ENCODE results near the gene SSH3.
A peak's percentile ranks its signal among the peaks of the same experiment; 100 is the strongest.

The SSH3 gene

GRCh38 chr11:67303132-67303834, at the start of gene SSH3:
TSS of gene SSH3 (plus strand) at chr11:67303530. CDS start at chr11:67303626, 96 bp downstream.
- DNase-seq: peak; percentile 42

- DNase-seq: no peak
Observed at GRCh38 chr11:67253872-67254624, 49.3 kb upstream of the SSH3 start.

DNA sequence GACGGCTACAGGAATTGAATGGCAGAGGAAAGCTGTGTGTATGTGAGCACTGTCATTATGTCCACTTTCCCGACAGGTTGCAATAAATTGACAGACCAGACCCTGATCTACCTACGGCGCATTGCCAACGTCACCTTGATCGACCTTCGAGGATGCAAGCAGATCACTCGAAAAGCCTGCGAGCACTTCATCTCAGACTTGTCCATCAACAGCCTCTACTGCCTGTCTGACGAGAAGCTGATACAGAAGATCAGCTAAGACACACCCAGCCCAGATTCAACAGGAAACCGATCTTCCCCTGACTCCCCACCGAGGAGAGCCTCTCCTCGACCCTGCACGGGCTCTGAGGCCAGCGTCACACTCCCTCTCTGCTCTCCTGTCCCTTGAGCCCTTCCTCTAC, 48.5 kb upstream of the SSH3 start:
- DNase-seq: no peak

DNA sequence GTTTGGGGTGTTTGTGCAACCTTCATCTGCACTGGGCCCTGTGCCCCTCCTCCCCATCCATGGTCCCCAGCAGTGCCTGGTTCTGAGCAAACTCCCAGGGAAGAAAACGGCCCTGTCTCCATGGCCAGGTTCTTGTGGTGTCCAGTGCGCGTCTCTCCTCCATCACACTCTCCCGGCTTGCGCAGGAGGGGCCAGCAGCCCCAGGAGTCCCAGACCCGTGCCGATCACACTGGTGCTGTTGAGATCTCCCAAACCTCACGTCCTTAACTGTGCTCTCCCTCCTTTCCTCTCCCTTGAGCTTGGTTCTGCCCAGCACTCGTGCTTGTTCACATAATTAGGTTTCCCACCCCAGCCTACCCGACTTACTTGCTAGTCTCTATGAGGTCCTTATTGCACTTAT, 48.0 kb upstream of the SSH3 start:
- DNase-seq: no peak

DNA sequence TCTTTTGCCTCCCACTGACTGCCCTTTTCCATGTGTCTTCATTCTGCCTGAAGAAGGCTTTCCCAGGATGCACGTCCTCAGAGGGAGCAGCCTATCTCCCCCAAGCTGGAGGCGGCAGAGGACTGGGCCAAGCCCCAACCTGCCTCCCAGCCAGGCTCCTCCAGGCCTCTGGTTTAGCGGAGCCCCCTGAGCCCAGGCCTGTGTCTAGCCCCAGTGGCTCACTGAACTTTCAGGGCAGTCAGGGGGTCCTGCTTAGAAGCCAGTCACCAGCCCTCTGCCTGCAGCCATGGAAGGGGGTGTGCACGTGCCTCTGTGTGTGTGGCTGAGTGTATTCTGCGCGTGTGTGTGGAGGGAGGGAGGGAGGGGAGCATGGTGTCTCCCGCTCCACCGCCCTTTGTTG, 47.5 kb upstream of the SSH3 start:
- DNase-seq: no peak

DNA sequence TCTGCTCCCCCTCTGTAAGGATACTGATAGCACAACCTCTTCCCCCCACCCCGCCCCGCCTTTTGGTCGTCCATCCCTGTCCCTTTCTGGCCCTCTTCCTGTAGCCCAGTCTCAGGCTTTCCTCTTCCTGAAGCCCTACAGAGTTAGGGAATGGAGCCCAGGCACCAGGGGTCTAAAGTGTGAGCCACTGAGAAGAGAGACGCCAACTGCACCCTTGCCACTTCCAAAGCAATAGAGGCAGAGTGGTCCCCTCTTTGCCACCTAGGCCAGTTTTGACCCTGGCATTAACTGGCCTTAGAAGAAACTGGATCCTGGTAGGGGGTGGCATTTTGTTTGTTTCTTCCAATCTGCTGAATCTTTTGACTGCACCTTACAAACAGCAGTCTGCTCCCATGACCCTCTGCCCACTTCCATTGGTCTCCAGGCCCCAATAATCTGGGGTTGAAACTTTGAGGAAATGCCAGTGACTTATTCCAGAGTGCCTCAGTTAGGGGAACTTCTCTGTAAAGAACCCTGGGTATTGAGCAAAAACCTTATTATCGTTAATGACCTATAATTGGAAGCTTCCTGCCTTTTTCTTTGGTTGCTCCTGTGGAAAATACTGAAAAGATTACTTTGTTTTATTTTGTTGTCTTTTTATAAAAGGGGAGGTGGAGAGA, 46.7 kb upstream of the SSH3 start:
- DNase-seq: no peak

DNA sequence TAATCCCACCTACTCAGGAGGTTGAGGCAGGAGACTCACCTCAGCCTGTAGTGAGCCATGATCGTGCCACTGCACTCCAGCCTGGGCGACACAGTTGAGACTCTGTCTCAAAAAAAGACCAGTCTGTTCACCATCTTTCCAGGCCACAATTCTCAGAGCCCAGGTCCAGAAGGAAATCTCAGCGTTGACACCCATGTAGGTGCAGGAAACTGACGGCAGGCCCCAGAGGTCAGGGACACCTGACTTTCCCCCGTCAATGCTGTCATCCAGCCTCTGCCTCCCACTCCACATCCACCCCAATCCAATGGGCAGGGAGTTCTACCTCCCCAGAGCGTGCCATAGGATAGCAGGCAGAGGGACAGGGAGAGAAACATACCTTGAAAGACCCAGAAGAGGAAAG, 42.9 kb upstream of the SSH3 start:
- DNase-seq: no peak

DNA sequence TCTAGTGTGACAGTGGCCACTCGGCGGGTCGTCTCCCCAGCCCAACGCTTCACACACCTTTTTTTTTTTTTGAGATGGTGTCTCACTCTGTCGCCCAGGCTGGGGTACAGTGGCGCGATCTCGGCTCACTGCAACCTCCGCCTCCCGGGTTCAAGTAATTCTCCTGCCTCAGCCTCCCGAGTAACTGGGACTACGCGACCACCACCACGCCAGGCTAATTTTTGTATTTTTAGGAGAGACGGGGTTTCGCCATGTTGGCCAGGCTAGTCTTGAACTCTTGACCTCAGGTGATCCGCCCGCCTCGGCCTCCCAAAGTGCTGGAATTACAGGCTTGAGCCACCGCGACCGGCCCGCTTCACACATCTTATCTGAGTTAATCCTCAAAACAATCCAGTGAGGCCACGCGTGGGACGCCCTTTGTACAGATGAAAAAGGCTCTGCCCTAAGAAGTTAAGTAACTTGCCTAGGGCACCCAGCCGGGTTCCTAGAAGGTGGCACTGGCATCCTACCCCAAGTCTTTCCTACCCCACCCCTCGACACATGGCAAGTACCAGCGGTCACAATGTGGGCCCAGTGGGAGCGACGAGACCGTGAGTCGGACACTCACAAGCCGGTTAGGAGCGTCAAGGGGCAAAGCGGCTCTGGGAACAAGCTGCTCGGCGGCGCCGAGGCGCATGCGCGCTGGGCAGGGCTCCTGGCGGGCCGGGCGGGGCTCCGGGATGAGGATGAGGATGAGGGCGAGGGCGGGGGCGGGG, 42.3 kb upstream of the SSH3 start:
- peak; percentile 55 for DNase-seq

DNA sequence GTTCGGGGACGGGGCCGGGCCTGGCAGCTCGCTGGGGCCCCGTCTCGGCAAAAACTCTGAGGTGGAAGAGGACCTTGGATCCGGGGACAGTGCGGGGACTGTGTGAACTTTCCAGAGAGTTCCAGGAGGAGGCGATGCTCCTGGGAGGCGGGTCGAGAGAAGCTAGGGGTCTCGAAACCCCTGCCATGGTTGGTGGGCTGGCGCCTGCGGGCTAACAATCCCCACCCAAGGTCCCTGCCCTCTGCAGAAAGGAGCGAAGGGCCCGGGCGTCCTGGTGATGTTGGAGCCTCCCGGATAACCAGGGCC, 41.7 kb upstream of the SSH3 start:
- no peak for DNase-seq

GRCh38 chr11:67261946-67262681, 41.2 kb upstream of the SSH3 start:
- no peak for DNase-seq

DNA sequence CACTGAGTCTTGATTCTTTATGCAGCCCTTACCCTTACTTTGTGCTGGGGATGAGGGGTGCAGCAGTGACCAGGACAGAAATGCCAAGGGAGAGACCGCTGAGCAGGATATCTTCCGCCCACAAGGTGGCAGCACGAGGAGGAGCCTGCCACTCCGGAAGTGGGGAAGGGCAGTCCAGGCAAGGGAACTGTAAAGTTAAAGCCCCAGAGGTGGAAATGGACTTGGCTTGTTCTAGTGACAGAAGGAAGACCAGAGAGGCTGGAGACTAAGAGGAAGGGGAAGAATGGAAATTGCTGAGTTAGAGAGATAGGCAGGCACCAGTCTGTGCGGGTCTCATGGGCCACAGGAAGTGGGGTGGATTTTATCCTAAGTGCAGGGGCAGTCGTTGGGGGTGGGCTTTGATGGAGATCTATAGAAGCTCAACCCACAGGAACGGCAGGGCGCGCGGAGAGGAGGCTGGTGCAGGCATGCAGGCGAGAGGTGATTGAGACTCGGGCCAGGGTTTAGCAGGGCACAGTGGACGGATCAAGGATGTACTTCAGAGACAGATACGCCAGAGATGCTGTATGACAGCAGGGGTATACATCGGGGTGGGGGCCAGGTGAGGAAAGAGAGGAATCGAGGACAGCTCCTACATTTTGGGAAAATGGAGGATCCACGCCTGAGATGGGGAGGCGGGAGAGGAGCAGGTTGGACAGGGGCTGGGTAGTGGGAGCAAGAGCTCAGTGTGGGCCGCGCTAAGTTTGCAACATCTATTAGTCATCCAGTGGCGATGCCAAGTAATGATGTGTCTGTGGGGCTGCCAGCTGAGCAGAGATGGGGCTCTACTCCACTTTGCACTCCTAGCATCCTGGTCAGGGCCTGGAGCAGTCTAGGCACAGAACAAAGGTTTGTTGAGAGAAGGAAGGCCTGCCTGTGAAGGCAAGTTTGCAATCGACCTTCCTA, 40.3 kb upstream of the SSH3 start:
- DNase-seq: peak; percentile 73

DNA sequence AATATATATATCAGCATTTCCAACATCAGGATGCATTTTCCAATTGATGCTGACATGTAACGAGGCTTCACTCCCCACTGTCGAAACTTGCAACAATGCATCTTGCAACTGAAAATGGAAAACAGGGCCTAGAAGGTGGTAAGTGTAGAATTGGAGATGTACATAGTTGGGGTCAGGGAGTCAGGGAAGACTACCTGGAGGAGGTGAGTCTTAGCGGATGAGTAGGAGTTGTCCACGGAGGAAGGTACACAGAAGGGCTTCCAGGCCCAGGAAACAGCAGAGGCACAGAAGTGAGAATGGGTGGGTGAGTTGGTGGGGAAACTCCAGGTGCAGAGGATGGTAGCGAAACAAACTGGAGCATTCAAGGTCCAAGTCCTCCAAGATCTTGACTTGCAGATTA, 39.1 kb upstream of the SSH3 start:
- DNase-seq: no peak

GRCh38 chr11:67264877-67265632, 38.3 kb upstream of the SSH3 start:
- DNase-seq: no peak

DNA sequence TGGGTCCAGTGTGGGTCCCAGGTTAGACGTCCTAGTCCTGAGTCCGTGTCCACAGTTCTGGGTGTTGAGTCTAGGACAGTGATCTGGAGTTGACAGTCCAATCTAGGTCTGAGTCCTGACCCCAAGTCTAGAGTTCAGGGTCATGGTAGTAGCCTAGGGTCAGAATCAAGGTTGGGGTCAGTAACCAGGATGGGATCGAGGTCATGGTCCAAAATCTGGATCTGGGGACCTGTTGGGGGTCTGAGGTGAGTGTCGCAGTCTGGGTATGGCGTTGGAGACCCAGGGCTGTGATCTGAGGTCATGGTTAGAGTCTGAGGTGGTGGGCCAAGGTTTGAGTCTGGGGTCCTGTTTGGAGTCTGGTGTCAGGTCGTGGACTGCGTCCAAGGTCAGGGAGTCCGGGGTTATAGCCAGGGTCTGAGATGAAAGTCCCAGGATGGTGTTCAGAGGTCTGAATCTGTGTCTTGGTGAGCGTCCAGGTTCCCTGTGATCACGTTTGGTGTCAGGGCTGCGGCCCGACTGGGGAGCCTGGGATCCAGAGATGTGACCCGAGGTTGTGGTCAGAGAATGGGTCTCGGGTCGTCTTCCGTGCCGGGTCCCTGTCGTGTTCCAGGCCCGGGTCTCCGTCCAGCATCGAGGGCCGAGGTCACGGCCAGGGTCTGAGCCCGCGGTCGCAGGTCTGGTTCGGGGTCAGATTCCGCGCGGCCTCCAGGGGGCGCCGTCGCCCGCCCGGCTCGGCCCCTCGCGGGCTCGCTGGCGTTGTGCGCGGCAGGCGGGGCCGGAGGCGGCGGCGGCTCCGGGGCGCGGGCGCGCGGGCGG, 37.5 kb upstream of the SSH3 start:
- peak; percentile 47 for DNase-seq

DNA sequence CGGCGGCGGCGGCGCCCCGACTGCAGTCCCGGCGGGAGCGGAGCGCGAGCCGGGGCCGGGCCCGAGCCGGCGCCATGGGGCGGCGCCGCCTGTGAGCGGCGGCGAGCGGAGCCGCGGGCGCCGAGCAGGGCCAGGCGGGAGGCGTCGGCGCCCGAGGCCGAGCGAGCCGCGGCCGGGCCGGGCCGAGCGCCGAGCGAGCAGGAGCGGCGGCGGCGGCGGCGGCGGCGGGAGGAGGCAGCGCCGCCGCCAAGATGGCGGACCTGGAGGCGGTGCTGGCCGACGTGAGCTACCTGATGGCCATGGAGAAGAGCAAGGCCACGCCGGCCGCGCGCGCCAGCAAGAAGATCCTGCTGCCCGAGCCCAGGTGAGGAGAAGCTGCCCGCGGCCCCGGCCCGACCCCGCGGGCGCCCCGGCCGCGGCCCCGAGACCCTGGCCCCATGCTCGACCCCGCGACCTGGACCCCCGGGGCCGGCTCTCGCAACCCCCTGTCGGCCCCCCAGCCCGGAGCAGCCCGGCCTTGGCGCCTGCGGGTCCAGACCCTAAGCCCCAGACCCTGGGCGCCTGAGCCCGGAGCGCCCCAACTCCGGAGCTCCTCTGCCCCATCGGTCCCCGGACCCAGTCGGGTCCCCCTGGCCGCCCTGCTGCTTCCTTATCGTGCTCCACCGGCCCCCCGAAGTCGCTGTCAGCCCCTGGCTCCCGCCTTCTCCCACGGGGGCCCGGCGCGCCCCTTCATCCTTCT, 36.7 kb upstream of the SSH3 start, which contains the start of gene GRK2:
TSS of gene GRK2 (plus strand) at position 25 of the 739 bp plus-strand sequence. CDS start at position 252, 227 bp downstream.
- DNase-seq: peak; percentile 35

DNA sequence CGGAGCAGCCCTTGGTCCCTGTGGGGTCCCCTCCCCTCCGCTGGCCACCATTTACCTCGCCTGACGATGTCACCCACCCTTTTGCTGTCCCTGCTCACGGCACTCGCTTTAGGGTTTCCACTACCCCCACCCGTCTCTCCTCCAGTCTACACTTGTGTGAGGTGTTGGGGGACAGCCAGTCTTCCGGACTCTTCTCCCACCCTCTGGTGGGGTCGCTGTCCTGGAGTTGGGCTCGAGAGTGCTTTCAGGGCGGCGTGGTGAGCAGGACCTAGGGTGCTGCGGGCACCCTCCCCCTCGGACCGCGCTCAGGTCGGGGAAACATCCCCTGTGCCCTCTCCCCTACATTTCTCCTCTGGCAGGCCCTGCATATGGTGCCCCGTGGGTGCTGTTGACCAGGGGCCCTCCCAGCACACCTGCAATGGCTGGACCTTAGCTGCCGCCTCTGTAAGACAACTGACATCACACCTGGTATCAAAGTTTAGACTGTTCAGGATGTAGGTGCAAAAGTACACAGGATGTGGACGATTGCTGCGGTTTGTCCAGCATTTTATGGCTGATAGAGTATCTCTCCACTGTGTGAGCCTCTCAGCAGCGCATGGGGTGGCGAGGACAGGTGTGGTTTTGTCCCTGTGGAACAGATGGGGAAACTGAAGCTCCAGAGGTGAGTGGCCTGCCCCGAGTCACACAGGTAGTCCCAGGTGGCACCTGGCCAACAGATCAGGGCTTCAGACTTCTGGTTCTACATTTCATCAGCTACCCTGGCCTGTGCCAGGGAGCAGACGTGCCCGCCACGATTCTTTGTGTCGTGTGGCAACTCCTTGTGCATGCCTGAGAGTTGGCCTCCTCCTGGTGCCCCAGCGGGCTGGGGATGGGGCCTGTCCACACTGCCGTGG, 35.9 kb upstream of the SSH3 start:
- DNase-seq: no peak

GRCh38 chr11:67268081-67268961, 35.0 kb upstream of the SSH3 start:
- no peak for DNase-seq
